ENCODE measurements around the gene CTSD. TPM values are rescaled to one million over a fixed set of nuclear protein-coding genes. Genes with fewer than 3 reads are reported as not detected.

CTSD gene
- total and polyA plus RNA-seq, 2 of the 4 experiments (the other 2 are of a cell fraction) = 39.8 to 166 TPM

DNA sequence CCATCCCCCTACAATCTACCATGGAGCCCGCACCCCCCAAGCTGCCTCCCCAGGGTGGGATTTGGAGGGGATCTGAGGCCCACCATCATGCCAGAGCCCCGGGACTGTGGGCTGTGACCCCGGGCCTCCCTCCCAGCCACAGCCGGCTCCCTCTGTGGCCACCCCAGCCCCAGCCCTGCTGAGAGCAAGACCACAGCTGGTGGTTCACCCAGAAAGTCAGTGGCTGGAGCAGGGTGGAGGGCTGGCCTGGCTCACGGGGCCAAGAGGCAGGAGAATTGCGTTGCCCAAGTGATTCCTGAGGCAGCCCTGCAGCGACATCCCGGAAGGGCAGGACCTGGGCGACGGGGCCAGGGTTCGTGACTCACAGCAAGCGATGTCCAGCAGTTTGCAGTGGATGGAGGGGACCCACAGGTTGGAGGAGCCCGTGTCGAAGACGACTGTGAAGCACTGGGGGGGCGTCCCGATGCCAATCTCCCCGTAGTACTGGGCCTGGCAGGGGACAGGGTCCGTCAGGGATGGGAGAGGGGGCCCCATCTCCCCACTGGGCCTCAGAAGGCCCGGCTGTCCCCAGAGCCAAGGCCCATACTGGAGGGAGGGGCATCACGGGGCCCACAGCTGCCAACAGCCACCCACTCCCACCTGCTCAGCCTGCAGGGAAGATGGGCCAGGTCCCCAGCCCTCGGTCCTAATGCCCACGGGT, 4.4 kb downstream of the CTSD start:
- 0 out of 2 replicates have a peak overlapping the region, but pooled peaks have one; percentile 23 for H2BK20ac ChIP-seq (ENCODE audit: low read depth, low read length)
- H4K20me1 ChIP-seq (ENCODE audit: insufficient read depth, low read length) = peaks cover 16% of the 10 kb centered on the region
- H4K5ac ChIP-seq (ENCODE audit: low read depth, low read length) = no peak overlapping the region
- no peak overlapping the region for H2BK5ac ChIP-seq (ENCODE audit: low read depth, low read length, poor library complexity, severe bottlenecking)
- no peaks in the 10 kb centered on the region for H3K9me3 ChIP-seq (ENCODE audit: control insufficient read depth, insufficient read depth, low read length)
- peak overlapping the region; percentile 10; the same call in 1 of the 2 replicates for H3K4ac ChIP-seq (ENCODE audit: low read depth, low read length)
- no peak for DNase-seq
- H2AK9ac ChIP-seq (replicated peaks; ENCODE audit: low read depth, low read length, poor library complexity) = peak overlapping the region; percentile 65
- 92% methylated on average over 10 of the region's 23 CpGs; no CpG with 5 or more reads in 1 of the 2 experiments for WGBS, 2 experiments (ENCODE audit: extremely low coverage in 2 of 2, insufficient read length in 1 of 2)
- CTCF ChIA-PET = no interaction called here
- no peak for TF ChIP-seq POLR2A (IDR thresholded peaks at IDR 0.05; ENCODE audit: low read depth, low read length)
- TF ChIP-seq FOS (IDR thresholded peaks at IDR 0.05; ENCODE audit: low read depth, low read length) = no peak
- TF ChIP-seq SMC3 (IDR thresholded peaks at IDR 0.05; ENCODE audit: low read depth, low read length) = no peak
- TF ChIP-seq RFX5 (IDR thresholded peaks at IDR 0.05; ENCODE audit: low read depth, low read length) = no peak
- intact Hi-C loops (cut with micrococcal nuclease) (no loop called here), dilution Hi-C loops (cut with HindIII; ENCODE audit: low sequenced_read_pairs, unreplicated experiment) (no loop called here), in situ Hi-C loops (cut with MboI; ENCODE audit: low sequenced_read_pairs) (no loop called here)
- H4K91ac ChIP-seq (ENCODE audit: insufficient read depth, low read depth, low read length) = no peak overlapping the region
- no peak overlapping the region for H3K4me3 ChIP-seq (ENCODE audit: insufficient read depth, low read depth, low read length)
- no peak overlapping the region for H3K4me2 ChIP-seq (ENCODE audit: low read depth, low read length)
- no peak overlapping the region for H3K56ac ChIP-seq (ENCODE audit: extremely low read depth, insufficient read depth, low read length)
- BruUV-seq (replicated peaks) = no TSS peak
- no peak overlapping the region for H3K18ac ChIP-seq (ENCODE audit: low read depth, low read length)
- H2AK5ac ChIP-seq (ENCODE audit: low read depth, low read length) = 0 out of 2 replicates have a peak overlapping the region, but pooled peaks have one; percentile 50
- no peak for ATAC-seq (ENCODE audit: low read depth)
- H3K23ac ChIP-seq (ENCODE audit: low read depth, low read length) = no peak overlapping the region
- H2AFZ ChIP-seq (replicated peaks; ENCODE audit: low read length, poor library complexity) = no peak overlapping the region
- no peak overlapping the region for H3K27ac ChIP-seq (ENCODE audit: insufficient read depth, low read length)
- no peak overlapping the region for H2BK120ac ChIP-seq (ENCODE audit: low read depth, low read length)
- peaks cover 44% of the 10 kb centered on the region; the same call in 1 of the 2 replicates for H3K36me3 ChIP-seq (ENCODE audit: control insufficient read depth, insufficient read depth, low read length)
- no peaks in the 10 kb centered on the region; the same call in 1 of the 2 replicates for H3K9me1 ChIP-seq (ENCODE audit: insufficient read depth, low read length)
- H3K79me1 ChIP-seq (ENCODE audit: low read depth in 1 of 2, low read length in 2 of 2) = peaks cover 0 to 37% of the 10 kb centered on the region in 2 experiments; a peak in 3 of 4 replicates
- no peak overlapping the region for H2BK15ac ChIP-seq (ENCODE audit: low read depth, low read length)
- no peaks in the 10 kb centered on the region for H3K27me3 ChIP-seq (ENCODE audit: control insufficient read depth, insufficient read depth, low read length)
- no peak overlapping the region for H3K9ac ChIP-seq (ENCODE audit: low read depth, low read length)
- no peak overlapping the region for H4K8ac ChIP-seq (ENCODE audit: low read depth in 2 of 2, low read length in 2 of 2)
- H3K14ac ChIP-seq (replicated peaks; ENCODE audit: low read depth, low read length) = no peak overlapping the region
- POLR2A ChIA-PET (ENCODE audit: unreplicated experiment) = no interaction called here
- peaks cover 22% of the 10 kb centered on the region for H3K4me1 ChIP-seq (ENCODE audit: control insufficient read depth, insufficient read depth, low read length)

Measured in IMR-90 (cell line).